ENCODE data around the gene USP13.

DNA sequence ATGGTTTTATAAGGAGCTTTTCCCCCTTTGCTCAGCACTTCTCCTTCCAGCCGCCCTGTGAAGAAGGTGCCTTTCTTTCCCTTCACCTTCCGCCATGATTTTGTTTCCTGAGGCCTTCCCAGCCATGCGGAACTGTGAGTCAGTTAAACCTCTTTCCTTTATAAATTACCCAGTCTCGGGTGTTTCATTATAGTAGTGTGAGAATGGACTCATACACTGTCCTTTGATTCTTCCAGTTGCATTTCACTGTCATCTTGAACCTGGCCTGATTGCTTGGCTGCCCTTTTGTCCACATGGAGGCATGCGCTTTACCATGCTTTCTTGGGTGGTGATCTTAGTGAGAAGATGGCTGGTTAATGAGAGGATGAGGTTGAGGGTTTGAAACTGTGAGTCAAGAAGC is 23.2 kb downstream of the USP13 start:
- TF ChIP-seq TAF1 (IDR thresholded peaks at IDR 0.05; ENCODE audit: low read depth) (no peak), MAX (IDR thresholded peaks at IDR 0.05) (no peak), EGR1 (IDR thresholded peaks at IDR 0.05) (no peak), EP300 (IDR thresholded peaks at IDR 0.05; ENCODE audit: borderline replicate concordance) (no peak), REST (IDR thresholded peaks at IDR 0.05; ENCODE audit: low read depth) (no peak), CEBPB (IDR thresholded peaks at IDR 0.05) (no peak), CREB1 (IDR thresholded peaks at IDR 0.05; ENCODE audit: low read depth) (no peak), TEAD4 (IDR thresholded peaks at IDR 0.05) (no peak), RAD21 (IDR thresholded peaks at IDR 0.05; ENCODE audit: low read depth) (no peak), YY1 (IDR thresholded peaks at IDR 0.05; ENCODE audit: low read depth) (no peak)

Data from Ishikawa (cell line).